GM18498 (cell line): ENCODE measurements around the gene IL37.

Experiments used
- ATAC-seq: cut with Tn5 transposase; IDR thresholded peaks from one replicate; pipeline ENCODE4 v1.9.1; 2021; ENCODE audit warnings: mild to moderate bottlenecking, moderate library complexity; ENCODE audit not compliant: unreplicated experiment

Gene IL37, protein sequence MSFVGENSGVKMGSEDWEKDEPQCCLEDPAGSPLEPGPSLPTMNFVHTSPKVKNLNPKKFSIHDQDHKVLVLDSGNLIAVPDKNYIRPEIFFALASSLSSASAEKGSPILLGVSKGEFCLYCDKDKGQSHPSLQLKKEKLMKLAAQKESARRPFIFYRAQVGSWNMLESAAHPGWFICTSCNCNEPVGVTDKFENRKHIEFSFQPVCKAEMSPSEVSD

DNA sequence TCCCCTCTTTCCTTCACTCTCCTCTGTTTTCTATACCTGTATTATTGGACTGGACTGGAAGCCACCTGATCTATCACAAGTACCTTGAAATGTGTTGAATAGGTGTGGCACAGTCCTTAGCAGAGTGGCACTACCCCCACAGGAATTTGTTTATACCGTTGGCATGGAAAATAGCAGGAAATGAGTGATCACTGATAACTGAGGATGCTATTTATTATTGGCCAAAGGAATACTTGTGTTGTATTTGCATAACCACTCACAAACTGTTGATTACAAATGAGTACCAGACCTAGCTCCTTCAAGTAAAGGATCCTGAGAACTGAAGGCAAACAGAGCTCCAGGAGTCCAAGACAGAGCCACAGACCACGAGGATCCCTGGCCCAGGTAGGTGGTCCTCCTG, at the start of gene IL37:
Gene IL37 (plus strand): TSS at position 301 of the 400 bp plus-strand sequence. CDS start 1,848 bp downstream, outside the sequence.
- no peak for ATAC-seq

DNA sequence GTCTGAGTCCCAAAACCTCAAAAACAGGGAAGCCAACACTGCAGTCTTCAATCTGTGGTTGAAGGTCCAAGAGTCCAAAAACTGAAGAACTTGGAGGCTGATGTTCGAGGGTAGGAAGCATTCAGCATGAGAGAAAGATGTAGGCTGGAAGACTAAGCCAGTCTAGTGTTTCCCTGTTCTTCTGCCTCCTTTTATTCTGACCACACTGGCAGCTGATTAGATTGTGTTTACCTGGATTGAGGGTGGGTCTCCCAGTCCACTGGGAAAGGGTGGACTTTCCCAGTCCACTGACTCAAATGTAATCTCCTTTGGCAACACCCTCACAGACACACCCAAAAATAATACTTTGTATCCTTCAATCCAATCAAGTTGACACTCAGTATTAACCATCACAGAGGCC, 46.9 kb upstream of the IL37 start:
- no peak for ATAC-seq

DNA sequence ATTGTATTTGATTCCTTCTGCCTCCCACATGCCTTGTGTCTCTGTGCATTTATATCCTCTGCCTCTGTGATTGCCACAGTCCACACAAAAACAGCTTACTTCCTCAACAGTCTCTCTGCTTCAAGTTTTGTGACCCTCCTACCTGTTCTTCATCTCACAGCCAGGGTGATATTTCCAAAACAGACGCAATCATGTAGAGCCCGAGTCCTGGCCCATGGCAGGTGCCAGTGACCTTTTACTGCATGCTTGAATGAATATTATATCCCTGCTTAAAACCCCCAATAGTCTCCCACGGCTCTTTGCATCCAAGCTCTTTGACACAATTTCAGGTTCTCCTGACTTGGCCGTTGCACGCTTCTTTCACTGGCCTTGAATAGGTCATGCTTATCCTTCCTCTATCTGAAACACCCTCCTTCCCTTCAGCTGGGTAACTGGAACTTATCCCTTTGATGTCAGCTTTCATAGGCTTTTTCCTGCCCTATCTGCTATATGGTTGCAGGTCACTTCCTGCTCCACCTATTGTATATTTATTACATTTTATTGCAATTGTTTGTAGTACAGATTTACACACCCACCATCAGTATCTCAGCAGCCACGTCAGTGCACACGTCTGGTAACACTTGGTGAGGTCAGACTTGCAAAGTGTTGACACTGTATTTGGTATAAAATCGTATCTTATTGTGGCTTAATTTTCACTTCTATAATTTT, 44.7 kb upstream of the IL37 start:
- ATAC-seq, result no peak

DNA sequence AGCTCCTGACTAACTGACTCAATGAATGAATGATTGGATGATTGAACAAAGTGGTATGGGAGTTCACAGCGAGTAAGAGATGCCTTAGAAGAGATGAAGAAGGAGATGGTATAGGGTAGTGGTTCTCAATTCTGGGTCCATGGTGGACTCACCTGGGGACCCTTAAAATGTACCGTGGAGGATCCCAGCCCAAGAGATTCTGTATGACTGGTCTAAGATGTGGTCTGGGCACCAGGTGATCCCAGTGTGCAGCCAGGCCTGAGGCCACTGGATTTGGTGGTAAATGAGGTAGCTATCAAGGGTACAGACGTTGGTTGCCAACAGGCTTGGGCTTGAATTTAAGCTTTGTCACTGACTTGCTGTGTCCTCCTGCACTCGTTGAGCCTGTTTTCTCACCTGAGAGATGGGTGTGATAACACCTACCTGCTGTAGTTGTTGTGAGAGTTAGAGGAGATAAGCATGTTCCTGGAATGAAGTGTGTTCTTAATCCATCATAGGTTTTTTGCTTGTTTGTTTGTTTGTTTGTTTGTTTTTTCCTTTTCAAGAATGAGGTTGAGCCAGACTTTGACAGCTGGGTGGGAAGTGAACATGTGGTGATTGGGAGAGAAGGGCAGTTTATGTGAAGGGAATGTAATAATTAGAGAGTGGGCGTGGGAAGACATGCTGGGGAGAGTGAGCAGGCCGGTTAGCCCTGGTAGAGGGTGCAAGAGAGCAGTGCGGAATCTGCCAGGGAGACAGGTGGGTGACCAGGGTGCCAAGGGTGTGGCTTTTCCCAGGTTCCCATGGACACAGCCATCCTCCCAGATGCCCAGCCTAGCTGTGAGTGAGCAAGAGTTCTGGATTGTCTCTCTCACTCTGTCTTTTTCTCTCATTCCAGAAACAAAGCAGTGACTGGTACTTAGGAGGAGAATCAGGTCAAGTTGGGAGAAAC, 43.0 kb upstream of the IL37 start:
- no peak for ATAC-seq

DNA sequence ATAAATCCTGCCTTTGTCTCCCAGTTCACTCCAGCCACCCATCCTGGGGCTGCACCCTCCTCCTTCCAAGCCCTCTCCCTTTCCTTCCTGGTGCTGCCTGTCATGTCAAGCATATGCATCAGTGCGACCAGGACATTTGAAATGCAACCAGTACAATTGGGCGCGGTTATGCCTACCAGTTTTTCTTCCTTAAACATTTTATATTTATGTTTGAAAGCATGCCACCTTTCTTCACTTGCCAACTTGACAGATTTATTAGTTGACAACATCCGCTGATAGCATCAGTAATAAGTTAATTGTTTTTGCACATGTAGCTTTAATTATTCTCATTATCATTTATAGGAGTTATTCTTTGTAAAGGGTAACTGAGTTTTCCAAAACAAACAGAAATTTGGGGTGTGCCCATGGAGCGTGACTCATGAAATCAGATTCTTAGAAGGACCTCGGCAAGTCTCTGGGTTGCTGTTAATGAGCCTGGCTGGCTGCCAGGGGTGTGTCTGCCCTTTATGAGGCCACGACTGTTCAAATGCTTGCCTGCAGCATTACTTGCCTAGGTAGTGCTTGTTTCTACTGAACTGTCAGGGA, 41.6 kb upstream of the IL37 start:
- ATAC-seq, result no peak

DNA sequence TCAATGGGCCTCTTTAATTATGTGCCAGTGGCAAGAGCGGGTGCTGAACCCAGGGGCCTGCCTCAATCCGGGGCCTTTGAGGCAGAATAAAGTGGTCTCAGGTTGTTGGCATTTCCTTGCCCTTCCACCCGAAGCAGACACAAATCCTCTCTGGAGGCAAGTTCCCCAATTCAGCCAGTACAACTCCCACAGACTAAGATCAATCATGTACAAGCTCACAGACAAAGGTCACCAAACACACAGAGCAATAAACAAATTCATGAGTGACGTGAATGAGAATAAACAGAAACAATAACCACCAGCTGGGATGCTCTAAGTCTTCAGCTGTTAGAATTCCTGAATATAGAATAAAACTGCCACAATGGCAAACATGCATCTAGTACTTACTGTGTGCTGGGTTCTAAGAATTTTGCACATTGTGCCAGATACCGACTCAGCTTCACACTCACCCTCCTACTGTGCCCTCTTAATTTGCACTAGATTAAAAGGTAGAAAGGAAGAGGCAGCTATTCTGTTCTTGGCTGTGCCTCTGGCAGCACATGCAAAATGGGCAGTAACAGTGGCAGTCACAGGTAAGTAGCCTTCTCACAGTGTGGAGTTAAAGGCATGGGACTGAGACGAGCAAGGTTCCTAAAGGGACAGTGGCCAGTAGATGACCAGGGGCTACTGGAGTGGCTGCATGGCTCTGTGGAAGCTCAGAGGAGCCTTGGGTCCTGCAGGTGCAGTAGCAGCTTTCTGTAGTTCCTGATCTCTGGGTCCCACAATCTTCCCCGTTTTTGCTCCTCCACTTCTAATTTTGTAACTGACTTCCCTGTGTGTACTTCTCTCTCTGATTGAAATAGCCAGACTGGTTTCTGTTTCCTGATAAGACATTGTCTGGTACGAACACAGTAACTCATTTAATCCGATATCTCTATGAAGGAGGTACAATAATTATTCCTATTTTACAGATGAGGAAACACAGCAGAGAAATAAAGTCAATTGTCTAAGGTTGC, 39.8 kb upstream of the IL37 start:
- no peak for ATAC-seq

DNA sequence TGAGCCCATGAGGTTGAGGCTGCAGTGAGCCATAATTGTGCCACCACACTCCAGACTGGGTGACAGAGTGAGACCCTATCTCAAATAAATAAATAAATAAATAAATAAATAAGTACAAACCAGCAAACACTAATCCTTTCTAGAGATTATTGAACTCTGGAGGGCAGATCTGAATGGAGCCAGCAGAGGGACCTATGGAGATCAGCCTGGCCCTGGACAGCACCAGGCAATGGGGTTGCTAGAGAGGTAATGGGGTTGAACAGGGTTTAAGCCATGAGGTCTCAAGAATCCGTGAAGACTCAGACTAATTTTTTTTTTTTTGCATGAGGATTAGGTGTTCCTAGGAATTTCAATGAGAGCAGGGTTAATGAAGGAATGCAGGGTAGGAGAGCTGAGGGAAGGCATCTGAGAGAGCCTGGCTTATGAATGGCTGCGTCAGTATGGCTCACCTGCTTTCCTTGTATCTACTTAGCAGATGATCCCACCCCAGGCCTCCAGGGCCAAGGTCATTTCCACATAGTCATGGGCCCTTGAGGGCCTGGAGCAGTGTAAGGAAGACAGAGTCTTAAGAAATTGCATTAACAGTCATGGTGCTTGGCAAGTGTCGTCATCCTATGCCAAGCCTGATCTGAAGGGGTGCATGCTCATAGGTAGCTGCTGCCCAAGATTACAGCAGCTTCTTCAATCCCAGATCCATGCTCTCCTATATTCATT, 34.6 kb upstream of the IL37 start:
- no peak for ATAC-seq

DNA sequence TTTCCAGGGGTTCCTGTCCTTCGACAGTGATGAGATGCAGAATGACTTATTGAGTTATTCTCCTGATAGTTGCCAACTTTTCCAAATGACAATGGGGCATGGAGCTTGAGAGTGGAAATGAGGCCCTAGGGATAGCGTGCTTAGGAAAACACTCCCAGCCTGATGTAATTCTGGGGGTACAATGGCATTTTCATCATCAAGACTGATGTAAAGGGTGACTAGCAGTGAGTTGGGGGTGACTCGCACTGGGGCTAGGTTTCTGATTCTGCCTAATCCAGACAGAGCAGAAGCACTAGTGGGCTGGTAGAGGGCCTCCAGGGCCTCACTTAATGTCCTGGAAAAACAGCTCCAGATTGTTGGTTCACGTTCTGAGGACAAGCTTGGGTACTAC, 34.0 kb upstream of the IL37 start:
- no peak for ATAC-seq

DNA sequence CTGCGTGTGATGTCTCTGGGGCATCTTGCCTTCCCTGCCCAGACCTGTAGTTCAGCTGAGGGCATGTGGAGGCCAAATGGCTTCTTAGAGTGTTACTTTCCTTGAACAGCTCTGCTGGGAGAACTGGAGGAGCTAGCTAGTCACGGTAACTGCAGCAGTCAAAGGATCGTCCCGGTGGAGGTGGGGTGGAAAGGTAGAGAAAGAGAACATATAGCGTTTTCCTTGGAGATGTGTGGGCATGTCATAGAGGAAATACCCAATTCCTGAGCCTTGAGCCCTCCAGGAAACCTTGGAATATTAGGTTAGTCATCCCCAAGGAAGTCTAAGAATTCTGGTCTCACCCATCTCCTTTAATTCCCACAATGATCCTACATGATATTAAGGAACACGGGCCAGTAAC, 33.5 kb upstream of the IL37 start:
- ATAC-seq, result no peak

DNA sequence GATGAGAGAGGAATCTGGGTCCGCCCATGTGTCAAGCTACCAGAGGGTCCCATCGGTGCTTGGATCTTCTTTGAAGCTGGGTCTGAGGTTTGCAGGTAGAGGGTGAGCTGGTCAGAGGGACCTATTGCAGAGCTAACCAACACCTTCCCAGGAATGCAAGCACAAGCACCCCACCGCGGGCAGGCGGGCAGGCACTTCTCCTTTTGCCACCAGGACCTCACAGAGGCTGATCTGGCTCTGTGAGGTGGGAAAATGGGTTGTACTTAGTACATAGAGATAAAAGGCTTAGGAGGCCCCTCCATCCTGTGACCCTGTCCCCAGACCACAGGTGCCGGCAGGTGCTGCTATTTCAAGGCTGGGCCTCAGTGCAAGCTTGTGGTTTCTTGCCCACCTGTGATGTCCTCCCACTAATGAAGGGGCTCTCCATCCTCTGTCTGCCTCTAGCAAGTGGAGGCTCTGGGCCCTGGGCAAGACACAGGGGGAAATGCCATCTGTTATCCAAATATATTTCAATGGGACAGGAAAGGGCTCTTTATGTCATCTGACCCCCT, 31.4 kb upstream of the IL37 start:
- no peak for ATAC-seq

DNA sequence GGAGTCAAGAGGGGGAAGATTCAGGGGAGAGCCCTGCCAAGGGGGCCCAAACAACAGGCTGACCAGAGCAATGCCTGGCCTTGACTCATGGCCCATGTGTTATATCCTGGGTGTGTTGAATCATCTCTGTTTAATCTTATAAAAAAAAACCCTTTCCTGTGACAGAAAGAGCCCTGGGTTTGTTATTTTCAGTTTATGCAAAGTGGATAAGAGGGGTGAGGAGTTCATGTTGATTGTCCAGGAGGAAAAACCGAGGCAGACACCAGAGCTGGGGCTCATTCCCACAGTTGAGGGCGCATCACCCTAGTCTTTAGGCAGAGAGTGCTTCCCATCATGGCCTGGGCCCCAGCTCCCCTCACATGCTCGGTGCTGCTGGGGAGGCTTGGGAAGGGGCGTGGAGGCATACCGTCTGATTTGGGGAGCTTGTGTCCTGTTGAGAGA, 30.9 kb upstream of the IL37 start:
- no peak for ATAC-seq

DNA sequence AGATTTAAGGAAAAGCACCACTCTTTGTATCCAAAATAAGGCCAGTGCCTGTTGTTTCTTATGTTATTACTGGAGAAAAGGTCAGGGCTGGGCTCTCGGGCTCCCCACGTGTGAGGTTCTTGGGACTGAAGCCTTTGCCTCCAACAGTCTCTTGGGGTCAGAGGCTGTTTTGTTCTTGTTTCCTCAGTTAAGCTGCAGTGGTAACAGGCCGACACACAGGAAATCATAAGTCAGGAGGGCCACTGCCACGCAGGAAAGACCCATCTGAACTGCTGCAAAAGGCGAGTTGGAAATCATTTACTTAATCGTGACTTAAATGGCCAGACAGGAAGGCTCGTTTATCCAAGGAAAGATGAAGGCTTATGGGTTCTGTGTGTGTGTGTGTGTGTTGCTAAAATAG, 30.3 kb upstream of the IL37 start:
- no peak for ATAC-seq

DNA sequence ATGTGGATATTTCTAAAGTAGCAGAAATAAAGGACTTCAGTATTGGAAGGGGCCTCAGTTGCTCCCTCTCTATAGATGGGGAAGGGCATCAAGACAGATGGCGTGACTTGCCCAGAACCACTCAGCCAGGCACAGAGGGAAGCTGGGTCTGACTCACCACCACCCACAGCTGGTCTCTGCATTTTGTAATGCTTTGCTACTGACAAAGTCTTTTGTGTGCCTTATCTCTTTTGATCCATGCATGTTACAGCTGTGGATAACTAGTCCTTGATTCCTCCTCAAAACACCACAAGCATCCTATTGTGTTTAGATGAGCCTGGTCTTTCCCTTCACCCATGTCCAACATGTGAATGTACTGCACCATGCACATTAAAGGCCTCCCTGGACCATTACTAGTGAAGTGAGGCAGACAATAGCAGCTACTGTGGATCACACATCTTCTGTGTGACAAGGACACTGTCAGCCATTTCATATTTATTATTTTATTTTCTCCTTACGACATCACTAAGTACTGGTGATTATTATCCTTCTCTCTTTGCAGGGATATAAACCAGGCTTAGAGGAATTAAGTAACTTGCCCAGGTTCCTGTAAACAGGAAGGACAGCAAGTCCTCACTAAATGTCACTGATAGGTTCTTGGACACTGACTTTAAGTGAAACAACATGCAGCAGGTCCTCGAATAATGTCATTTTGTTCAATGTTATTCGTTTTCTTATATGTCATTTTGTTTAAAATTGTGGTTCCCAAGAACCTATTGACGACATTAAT, 29.6 kb upstream of the IL37 start:
- ATAC-seq, result peak; percentile 70

DNA sequence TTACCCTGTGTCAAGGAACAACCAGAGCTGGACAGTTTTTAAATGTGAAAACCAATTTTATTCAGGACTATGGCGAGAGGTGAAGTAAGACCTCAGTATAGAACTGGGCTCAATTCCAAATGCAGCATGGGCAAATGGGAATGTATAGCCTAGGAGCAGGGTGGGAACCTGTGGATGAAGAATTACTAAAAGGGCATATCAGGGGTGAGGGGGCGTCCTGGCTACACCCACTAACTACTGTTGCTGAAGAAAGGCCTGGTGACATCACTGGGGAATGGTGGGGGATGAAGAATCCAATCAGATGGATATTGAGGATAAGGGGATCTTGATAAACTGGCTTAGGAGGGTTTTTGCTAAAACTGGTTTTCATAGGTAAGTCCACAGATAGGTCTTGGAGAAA, 27.3 kb upstream of the IL37 start:
- no peak for ATAC-seq

DNA sequence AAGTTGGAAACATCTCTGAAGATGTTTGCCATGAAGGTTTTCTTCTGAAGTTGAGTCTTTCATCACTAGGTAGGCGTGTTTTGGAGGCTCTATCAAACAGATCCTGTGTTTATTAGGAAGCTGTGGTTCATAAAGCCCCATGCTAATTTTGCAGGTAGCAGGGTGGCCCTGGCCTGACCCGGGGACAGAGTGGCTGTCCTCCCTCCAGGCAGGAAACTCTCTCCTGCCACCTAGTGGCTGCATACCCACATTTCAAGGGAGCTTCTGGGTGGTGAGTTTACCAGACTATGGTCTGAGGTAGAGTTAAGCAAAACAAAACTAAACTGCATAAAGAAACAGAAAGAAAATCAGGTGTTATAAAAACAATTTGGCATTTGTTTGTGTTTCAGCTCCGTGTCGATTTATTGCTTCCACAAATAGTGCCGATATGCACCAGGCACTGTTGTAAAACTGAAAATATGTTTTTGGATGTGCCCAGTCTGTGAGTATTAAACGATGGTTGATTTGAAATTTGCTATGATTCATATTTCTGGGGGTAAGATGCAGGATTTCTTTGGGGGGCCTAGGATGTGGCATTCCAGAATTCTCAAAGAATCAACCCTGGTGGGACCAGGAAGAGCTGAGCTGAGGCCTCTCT, 26.0 kb upstream of the IL37 start:
- peak; percentile 56 for ATAC-seq

DNA sequence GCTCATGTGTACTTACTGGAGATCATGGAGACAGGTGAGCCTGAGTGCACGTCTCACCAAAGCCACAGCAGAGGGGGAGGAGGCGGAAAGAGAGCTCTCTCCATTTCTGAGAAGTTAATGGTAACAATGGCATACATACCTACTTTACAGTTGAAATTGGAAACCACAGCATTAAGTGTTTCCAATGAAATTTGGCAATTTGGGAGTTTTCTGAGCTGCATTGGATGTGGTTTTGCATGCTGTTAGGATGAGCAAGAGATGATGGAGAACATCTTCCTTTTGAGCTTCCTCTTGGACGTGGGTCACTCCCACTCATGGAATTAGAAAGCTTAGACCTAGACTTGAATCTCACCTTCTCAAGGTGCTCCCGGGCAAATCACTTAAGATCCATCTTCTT, 25.5 kb upstream of the IL37 start:
- no peak for ATAC-seq

DNA sequence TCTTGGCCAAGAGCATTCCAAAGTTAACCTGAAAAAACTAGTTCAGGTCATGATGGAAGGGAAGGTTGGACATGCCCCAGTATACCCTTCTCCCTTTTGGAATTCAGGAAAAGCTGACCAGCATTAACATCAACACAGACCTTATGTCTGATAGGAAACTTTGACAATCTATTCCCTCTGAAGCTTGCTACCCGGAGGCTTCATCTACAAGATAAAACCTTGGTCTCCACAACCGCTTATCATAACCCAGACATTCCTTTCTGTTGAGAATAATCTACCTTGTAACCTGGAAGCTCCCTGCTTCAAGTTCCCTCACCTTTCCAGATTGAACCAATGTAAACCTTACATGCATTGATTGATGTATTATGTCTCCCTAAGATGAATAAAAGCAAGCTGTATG, 24.7 kb upstream of the IL37 start:
- no peak for ATAC-seq
